PC-3 (cell line): ENCODE data around the gene GPATCH2L. TPM values are rescaled to one million over a fixed set of nuclear protein-coding genes. Genes with fewer than 3 reads are reported as not detected.

Experiments
- ATAC-seq: fragments of 200-7000 bp; cut with Tn5 transposase; 2 replicates; pipeline ENCODE4 v1.9.1; 2020; ENCODE audit warnings: mild to moderate bottlenecking, moderate library complexity
- BruUV-seq: library from RNA; stranded (reverse); fragments of 400-500 nt; replicated peaks from 2 replicates; lab custom pipeline; 2021; lab: Mats Ljungman, UMichigan
- CTCF ChIA-PET: fragments of 300-600 bp; sonication (Branson Sonifier 250); formaldehyde crosslinking; loops from one replicate; lab custom pipeline; 2022; ENCODE audit warnings: antibody characterized with exemption; lab: Charles Lee
- POLR2A ChIA-PET: fragments of 300-600 bp; sonication (Branson Sonifier 250); formaldehyde crosslinking; loops from one replicate; lab custom pipeline; 2022; ENCODE audit warnings: antibody characterized with exemption; ENCODE audit not compliant: unreplicated experiment; lab: Charles Lee
- DNase-seq: peaks from one replicate; pipeline ENCODE4 v3.0.0-alpha.2; 2015
- H2AFZ ChIP-seq: fragments of 300-600 bp; sonication (generic); 2 replicates; pipeline ENCODE4 v1.6.0; 2016; ENCODE audit warnings: antibody characterized with exemption, low read length
- H3F3A ChIP-seq: fragments of 300-600 bp; sonication (generic); one replicate; pipeline ENCODE4 v1.6.0; 2017; ENCODE audit warnings: antibody characterized with exemption, low read length, control low read depth, mild to moderate bottlenecking; ENCODE audit not compliant: unreplicated experiment
- H3K27ac ChIP-seq: fragments of 300-600 bp; sonication (generic); 2 replicates; pipeline ENCODE4 v1.5.1; 2016; ENCODE audit warnings: mild to moderate bottlenecking, low read length
- H3K27me3 ChIP-seq: fragments of 300-600 bp; sonication (generic); 2 replicates; pipeline ENCODE4 v1.6.1; 2016; ENCODE audit warnings: low read length, mixed read lengths
- H3K36me3 ChIP-seq: fragments of 300-600 bp; sonication (generic); 2 replicates; pipeline ENCODE4 v1.6.1; 2016; ENCODE audit warnings: low read depth, mixed run types, low read length, mixed read lengths
- H3K4me1 ChIP-seq: fragments of 300-600 bp; sonication (generic); 2 replicates; pipeline ENCODE4 v1.5.1; 2016; ENCODE audit warnings: low read length; ENCODE audit not compliant: insufficient read depth
- H3K4me2 ChIP-seq: fragments of 300-600 bp; sonication (generic); 2 replicates; pipeline ENCODE4 v1.6.0; 2016; ENCODE audit warnings: low read length
- H3K4me3 ChIP-seq: fragments of 300-600 bp; sonication (generic); 2 replicates; pipeline ENCODE4 v1.5.1; 2016; ENCODE audit warnings: mild to moderate bottlenecking, low read length, mixed read lengths
- H3K79me2 ChIP-seq: fragments of 300-600 bp; sonication (generic); 2 replicates; pipeline ENCODE4 v1.6.1; 2017; ENCODE audit warnings: low read length, mixed read lengths
- H3K9ac ChIP-seq: fragments of 300-600 bp; sonication (generic); 2 replicates; pipeline ENCODE4 v1.6.0; 2016; ENCODE audit warnings: mild to moderate bottlenecking, low read length
- H3K9me2 ChIP-seq: fragments of 300-600 bp; sonication (generic); replicated peaks from 2 replicates; pipeline ENCODE4 v1.6.1; 2016; ENCODE audit warnings: mixed run types, low read length, mixed read lengths
- H3K9me3 ChIP-seq: fragments of 300-600 bp; sonication (generic); 2 replicates; pipeline ENCODE4 v1.6.1; 2016; ENCODE audit warnings: low read length, mixed read lengths
- H4K20me1 ChIP-seq: fragments of 300-600 bp; sonication (generic); 2 replicates; pipeline ENCODE4 v1.6.1; 2016; ENCODE audit warnings: low read length, mixed read lengths
- EZH2 ChIP-seq: fragments of 300-600 bp; sonication (generic); IDR thresholded peaks from one replicate; pipeline ENCODE4 v1.6.1; 2017; ENCODE audit warnings: antibody characterized with exemption, mild to moderate bottlenecking, low read length; ENCODE audit not compliant: unreplicated experiment
- EZH2phosphoT487 ChIP-seq: fragments of 300-600 bp; sonication (generic); IDR thresholded peaks from 2 replicates; pipeline ENCODE4 v1.6.1; 2018; ENCODE audit warnings: mild to moderate bottlenecking, antibody characterized with exemption, low read length, borderline replicate concordance
- intact Hi-C: fragments of 100-400 bp; cut with micrococcal nuclease; formaldehyde crosslinking; loops from 2 replicates; pipeline ENCODE4 v1.9.0; 2023
- total RNA-seq: library from RNA; depleted of rRNA; stranded (reverse); fragments of >200 nt; gene quantifications from 2 replicates; pipeline ENCODE4 v1.2.3, GENCODE V29; 2014
- TF ChIP-seq, protein P1 (sequence below): fragments of 300-600 bp; sonication (generic); conservative IDR thresholded peaks from 2 replicates; pipeline ENCODE4 v1.5.1; 2017; ENCODE audit warnings: antibody characterized with exemption, low read depth, mild to moderate bottlenecking, low read length

GPATCH2L gene
- total RNA-seq, 1 experiment from 2014 or later = 46.0 TPM

DNA sequence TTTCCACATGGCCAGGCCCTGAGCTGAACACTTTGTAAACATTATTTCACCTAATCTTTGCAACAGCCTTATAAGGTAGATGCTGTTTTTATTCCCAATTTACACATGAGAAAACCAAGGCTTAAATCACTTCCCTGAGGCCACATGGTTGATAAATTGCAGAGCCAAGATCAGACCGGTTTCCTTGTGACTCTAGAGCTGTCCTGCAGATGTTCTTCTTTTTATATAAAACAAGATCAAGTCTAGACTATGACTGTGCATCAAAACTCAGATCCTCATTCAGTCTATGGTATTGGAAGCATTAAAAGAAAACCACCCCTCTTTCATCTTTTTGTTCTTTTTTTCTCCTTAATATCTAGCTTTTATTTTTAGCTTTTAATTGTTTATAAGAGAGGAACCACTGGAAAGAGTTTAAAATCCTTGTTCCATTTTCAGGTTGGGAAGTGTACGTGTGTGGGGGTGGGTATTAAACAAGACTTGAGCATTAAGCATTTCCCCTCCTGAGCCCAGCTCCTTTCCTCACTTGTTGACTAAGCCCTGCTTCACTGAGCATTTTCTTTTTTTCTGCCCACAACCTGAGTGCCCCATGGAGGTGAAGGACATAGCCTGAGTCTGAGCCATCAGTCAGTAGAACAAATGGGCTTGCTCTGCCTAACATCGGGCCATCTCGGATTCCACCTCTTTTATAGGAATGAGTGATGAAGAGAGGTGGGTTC is 45.4 kb downstream of the GPATCH2L start:
- intact Hi-C loops = no loop called here
- ChIA-PET POLR2A (no interaction called here), CTCF (no interaction called here)
- H3F3A ChIP-seq = peaks cover 20% of the 10 kb centered on the region
- no peak for DNase-seq
- no peak overlapping the region for H3K27ac ChIP-seq
- H4K20me1 ChIP-seq = no peaks in the 10 kb centered on the region
- H3K4me2 ChIP-seq = no peak overlapping the region
- H3K9ac ChIP-seq = no peak overlapping the region
- no peaks in the 10 kb centered on the region for H3K9me3 ChIP-seq
- TF ChIP-seq EZH2 = no peak
- TF ChIP-seq, protein P1, sequence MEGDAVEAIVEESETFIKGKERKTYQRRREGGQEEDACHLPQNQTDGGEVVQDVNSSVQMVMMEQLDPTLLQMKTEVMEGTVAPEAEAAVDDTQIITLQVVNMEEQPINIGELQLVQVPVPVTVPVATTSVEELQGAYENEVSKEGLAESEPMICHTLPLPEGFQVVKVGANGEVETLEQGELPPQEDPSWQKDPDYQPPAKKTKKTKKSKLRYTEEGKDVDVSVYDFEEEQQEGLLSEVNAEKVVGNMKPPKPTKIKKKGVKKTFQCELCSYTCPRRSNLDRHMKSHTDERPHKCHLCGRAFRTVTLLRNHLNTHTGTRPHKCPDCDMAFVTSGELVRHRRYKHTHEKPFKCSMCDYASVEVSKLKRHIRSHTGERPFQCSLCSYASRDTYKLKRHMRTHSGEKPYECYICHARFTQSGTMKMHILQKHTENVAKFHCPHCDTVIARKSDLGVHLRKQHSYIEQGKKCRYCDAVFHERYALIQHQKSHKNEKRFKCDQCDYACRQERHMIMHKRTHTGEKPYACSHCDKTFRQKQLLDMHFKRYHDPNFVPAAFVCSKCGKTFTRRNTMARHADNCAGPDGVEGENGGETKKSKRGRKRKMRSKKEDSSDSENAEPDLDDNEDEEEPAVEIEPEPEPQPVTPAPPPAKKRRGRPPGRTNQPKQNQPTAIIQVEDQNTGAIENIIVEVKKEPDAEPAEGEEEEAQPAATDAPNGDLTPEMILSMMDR = no peak
- no peak for TF ChIP-seq EZH2phosphoT487
- H3K4me3 ChIP-seq = no peak overlapping the region
- ATAC-seq = no peak
- H3K4me1 ChIP-seq = peaks cover 33% of the 10 kb centered on the region
- no peaks in the 10 kb centered on the region for H3K9me2 ChIP-seq
- H2AFZ ChIP-seq = no peak overlapping the region
- no peaks in the 10 kb centered on the region for H3K27me3 ChIP-seq
- BruUV-seq = no TSS peak
- H3K36me3 ChIP-seq = peaks cover 64% of the 10 kb centered on the region
- H3K79me2 ChIP-seq = peaks cover 3% of the 10 kb centered on the region; the same call in 1 of the 2 replicates

DNA sequence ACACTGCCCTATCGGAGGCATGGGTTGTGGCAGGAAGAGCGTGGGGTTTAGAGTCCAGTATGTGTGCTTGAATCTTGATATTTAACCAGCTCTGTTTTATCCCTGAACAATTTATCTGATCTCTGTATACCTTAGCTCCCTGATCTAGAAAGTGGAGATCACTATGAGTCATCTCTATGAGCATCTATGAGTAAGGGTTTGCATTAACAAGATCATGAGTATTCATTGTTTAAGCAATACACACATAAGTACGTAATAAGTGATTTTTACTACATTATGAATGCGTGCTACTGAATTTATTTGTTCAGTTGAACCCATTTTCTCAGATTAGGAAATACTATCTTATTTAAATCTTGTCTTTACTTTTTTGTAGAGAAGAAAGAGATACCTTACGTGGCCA is 49.4 kb downstream of the GPATCH2L start:
- ATAC-seq = peak; percentile 75
- BruUV-seq = no TSS peak
- CTCF ChIA-PET = interaction anchor here (0.5 kb wide), 1 partner anchor 19 kb away, joined by 7 read pairs; no protein-coding TSS in a partner anchor
- Histone ChIP-seq H3K9me2 (no peaks in the 10 kb centered on the region), H2AFZ (no peak overlapping the region), H3K4me3 (no peak overlapping the region), H3K27me3 (no peaks in the 10 kb centered on the region), H3K36me3 (peaks cover 47% of the 10 kb centered on the region), H3K4me2 (peak overlapping the region; percentile 53), H3K9me3 (no peaks in the 10 kb centered on the region), H3K9ac (peak overlapping the region; percentile 96), H3K27ac (peak overlapping the region; percentile 98), H4K20me1 (no peaks in the 10 kb centered on the region), H3F3A (peaks cover 20% of the 10 kb centered on the region), H3K4me1 (peaks cover 50% of the 10 kb centered on the region), H3K79me2 (peaks cover 4% of the 10 kb centered on the region; the same call in 1 of the 2 replicates)
- TF ChIP-seq EZH2 (no peak), EZH2phosphoT487 (no peak)
- TF ChIP-seq, protein P1 = no peak
- peak; percentile 91 for DNase-seq
- POLR2A ChIA-PET = interaction anchor here (0.5 kb wide), 1 partner anchor 230 kb away, joined by 3 read pairs; no protein-coding TSS in a partner anchor
- intact Hi-C loops = loop anchor here (5.0 to 10.0 kb wide), 2 partner anchors 49 to 184 kb away; partner anchors contain the start of gene GPATCH2L
